Esophagus muscularis mucosa (tissue), 4 donors: ENCODE data around the gene MYO1F. TPM values are rescaled to one million over a fixed set of nuclear protein-coding genes. Genes with fewer than 3 reads are reported as not detected.

Experiments
- DNase-seq: peaks from one replicate; pipeline ENCODE4 v3.0.0-alpha.2; 2017; ENCODE audit errors: extremely low spot score
- H3K27ac ChIP-seq, 4 donors: fragments of 200-600 bp; sonication (generic); replicated peaks in 1 of 4; 1 replicate in 3 of 4; 2 replicates in 1 of 4; pipeline ENCODE4 v1.5.1; 2016 to 2019; ENCODE audit warnings: mild to moderate bottlenecking in 1 of 4
- H3K27me3 ChIP-seq, 4 donors: fragments of 200-600 bp; sonication (generic); one replicate each; pipeline versions ENCODE4 v1.5.1 to v1.6.0; 2016 to 2019
- H3K36me3 ChIP-seq, 4 donors: fragments of 200-600 bp; sonication (generic); one replicate each; pipeline ENCODE4 v1.5.1; 2016 to 2019
- H3K4me1 ChIP-seq, 4 donors: fragments of 200-600 bp; sonication (generic); one replicate each; pipeline ENCODE4 v1.5.1; 2016 to 2019
- H3K4me3 ChIP-seq, 4 donors: fragments of 200-600 bp; sonication (generic); 1 replicate in 2 of 4; 2 replicates in 2 of 4; pipeline ENCODE4 v1.5.1; 2016 to 2019; ENCODE audit warnings: mild to moderate bottlenecking in 4 of 4, moderate library complexity in 1 of 4
- H3K9me3 ChIP-seq, 4 donors: fragments of 200-600 bp; sonication (generic); 1 replicate in 3 of 4; 2 replicates in 1 of 4; pipeline ENCODE4 v1.5.1; 2016 to 2019
- EP300 ChIP-seq: sonication (generic); formaldehyde crosslinking; IDR thresholded peaks from one replicate; pipeline ENCODE4 v1.6.1; 2017; ENCODE audit warnings: antibody characterized with exemption
- POLR2A ChIP-seq: fragments of 450-650 bp; IDR thresholded peaks from one replicate; pipeline ENCODE4 v1.6.1; 2017; ENCODE audit warnings: antibody characterized with exemption, moderate library complexity, mild to moderate bottlenecking, low read depth
- POLR2AphosphoS5 ChIP-seq, 2 donors: sonication (generic); formaldehyde crosslinking; IDR thresholded peaks; one replicate each; pipeline ENCODE4 v1.6.1; 2017; ENCODE audit warnings: antibody characterized with exemption in 2 of 2
- WGBS: methylation state at CpG from one replicate; pipeline ENCODE4 v1.1.5; 2018; 5-methylcytosine and 5-hydroxymethylcytosine counted together
- intact Hi-C: fragments of 100-400 bp; cut with DNase I; formaldehyde crosslinking; loops from one replicate; pipeline ENCODE4 v1.15.1; 2023
- total RNA-seq, 4 donors: library from RNA; depleted of rRNA; stranded (reverse); fragments of >200 nt; gene quantifications; one replicate each; pipeline versions ENCODE4 v1.1.0 to v1.2.1, GENCODE V29; 2016
- TF ChIP-seq, protein P1 (sequence below), 3 experiments: fragments of 200-600 bp in 2 of 3; fragments of 450-650 bp in 1 of 3; sonication (generic) in 2 of 3; IDR thresholded peaks; one replicate each; pipeline ENCODE4 v1.5.1; 2017 to 2019; ENCODE audit warnings: antibody characterized with exemption in 3 of 3, mild to moderate bottlenecking in 2 of 3, moderate library complexity in 1 of 3

The MYO1F gene
- total RNA-seq, 4 donors from 2014 or later: 7.2 to 21.2 (median 13.3) TPM

DNA sequence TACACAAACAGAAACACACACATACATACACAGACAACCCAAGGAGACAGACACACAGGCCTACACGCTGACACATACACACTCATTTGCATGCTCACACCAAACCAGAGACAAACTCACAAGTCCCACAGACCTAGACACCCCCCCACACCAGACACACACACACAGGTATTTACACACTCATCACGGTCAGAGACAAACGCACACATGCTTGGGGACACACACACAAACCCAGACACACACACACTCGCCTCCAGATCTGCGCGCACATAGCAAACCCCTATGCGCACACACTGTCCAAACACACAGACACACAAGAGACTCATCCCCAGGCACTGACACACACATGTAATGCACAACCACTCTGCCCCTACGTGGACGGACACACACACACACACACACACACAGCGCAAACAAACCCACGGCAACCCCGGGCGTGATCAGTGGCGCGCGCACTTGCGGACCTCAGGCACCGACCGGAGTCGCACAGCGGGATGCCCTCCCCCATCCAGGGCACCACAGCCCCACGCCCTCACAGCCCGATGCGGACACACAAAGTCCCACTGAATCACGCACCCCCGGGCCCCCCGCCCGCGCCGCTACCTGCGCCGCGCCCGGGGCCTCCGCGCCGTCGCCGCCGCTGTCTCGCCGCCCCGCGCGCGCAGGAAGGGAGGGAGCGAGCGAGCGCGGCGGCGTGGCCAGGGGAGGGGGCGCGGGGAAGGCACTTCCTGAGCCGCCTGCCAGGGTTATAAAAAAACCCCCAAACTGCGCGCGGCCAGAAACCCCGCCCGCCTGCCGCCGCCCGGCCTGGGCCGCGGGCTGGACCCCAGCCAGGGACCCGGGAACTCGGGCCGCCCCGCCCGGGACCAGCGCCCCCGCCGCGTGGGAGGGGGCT, 33.0 kb upstream of the MYO1F start, which contains the start of gene ADAMTS10:
Gene ADAMTS10 (minus strand): TSS at position 675 of the 895 bp plus-strand sequence. CDS start 5,005 bp downstream, outside the sequence.
- Histone ChIP-seq H3K9me3 (no peaks in the 10 kb centered on the region), H3K27ac (peak within 1 kb of the TSS; percentile 77 to 84 (median 81)), H3K36me3 (peaks cover 0 to 4% (median 3%) of the 10 kb centered on the region in 4 donors), H3K4me1 (peaks cover 14 to 51% (median 43%) of the 10 kb centered on the region in 4 donors), H3K4me3 (peak within 1 kb of the TSS; percentile 65 to 85 (median 69)), H3K27me3 (no peaks in the 10 kb centered on the region)
- intact Hi-C loops: no loop called here
- no peak for DNase-seq
- WGBS: 0% methylated on average over 18 of the region's 74 CpGs
- no peak for TF ChIP-seq POLR2A
- TF ChIP-seq POLR2AphosphoS5 (IDR thresholded peaks at IDR 0.05): no peak

DNA sequence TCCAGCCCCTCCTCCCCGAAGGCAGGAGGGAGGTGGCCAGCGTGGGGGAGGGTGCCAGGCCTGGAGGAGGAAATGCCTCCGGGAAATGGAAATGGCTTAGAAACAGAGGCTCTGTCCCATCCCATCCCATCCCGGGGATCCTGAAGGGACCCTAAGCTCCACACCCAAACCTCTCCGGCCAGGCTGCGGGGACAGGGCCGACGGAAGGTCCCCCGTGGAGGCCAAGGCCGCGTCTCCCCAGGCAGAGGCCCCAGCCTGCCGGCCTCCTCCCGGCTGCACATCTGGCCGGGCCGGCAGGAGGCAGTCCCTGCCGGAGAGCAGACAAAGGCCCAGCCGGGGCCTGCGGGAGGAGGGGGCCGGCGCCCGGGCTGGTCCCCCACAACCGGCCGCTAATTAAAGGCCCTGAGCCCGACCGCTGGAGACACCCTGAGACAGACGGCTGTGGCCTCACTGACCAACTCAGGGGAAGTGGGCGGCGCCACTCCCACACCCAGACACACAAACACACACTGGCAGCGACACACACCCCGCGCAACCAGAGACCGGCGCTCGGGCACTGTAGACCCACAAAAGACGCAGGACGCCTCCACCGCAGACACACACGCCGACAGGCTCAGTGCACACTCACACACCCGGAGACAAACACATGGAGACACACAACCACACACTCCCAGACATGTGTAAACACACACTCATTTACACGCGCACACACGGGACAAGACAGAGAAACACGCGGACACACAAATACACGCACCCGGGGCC, 32.2 kb upstream of the MYO1F start:
- H3K9me3 ChIP-seq: peaks cover 0 to 6% (median 2%) of the 10 kb centered on the region in 4 donors
- WGBS: under 1% methylated on average over 22 of the region's 47 CpGs
- peak overlapping the region; percentile 77 to 84 (median 81) for H3K27ac ChIP-seq
- H3K4me1 ChIP-seq: peaks cover 14 to 51% (median 43%) of the 10 kb centered on the region in 4 donors
- peaks cover 0 to 12% (median 11%) of the 10 kb centered on the region in 4 donors for H3K36me3 ChIP-seq
- no peak for DNase-seq
- TF ChIP-seq EP300 (no peak), POLR2AphosphoS5 (IDR thresholded peaks at IDR 0.05) (peak; percentile 12 to 62), POLR2A (no peak)
- TF ChIP-seq, protein P1, sequence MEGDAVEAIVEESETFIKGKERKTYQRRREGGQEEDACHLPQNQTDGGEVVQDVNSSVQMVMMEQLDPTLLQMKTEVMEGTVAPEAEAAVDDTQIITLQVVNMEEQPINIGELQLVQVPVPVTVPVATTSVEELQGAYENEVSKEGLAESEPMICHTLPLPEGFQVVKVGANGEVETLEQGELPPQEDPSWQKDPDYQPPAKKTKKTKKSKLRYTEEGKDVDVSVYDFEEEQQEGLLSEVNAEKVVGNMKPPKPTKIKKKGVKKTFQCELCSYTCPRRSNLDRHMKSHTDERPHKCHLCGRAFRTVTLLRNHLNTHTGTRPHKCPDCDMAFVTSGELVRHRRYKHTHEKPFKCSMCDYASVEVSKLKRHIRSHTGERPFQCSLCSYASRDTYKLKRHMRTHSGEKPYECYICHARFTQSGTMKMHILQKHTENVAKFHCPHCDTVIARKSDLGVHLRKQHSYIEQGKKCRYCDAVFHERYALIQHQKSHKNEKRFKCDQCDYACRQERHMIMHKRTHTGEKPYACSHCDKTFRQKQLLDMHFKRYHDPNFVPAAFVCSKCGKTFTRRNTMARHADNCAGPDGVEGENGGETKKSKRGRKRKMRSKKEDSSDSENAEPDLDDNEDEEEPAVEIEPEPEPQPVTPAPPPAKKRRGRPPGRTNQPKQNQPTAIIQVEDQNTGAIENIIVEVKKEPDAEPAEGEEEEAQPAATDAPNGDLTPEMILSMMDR (IDR thresholded peaks at IDR 0.05): peak in 1 of 3 experiments; percentile 43
- intact Hi-C loops: no loop called here
- no peaks in the 10 kb centered on the region for H3K27me3 ChIP-seq
- peak overlapping the region; percentile 65 to 85 (median 69) for H3K4me3 ChIP-seq

DNA sequence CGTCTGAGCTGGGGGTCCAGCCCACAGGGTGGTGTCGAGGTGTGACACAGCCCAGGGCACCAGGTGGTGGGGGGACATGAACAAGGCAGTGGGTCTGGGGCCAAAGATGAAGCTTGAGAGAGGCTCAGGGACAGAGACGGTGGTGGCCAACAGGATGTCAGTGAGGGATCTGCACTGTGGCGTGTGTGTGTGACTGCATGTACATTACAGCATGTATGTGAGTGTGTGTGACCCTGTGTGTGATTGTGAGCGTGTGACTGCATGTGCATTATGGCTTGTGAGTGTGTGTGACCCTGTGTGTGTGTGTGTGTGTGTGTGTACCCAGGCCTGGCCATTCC, 31.7 kb upstream of the MYO1F start:
- intact Hi-C loops: no loop called here
- Histone ChIP-seq H3K36me3 (peaks cover 0 to 16% (median 14%) of the 10 kb centered on the region in 4 donors), H3K4me3 (peak overlapping the region; percentile 65 to 85 (median 69)), H3K9me3 (peaks cover 0 to 6% (median 2%) of the 10 kb centered on the region in 4 donors), H3K27ac (peak overlapping the region; percentile 77 to 84 (median 81)), H3K27me3 (no peaks in the 10 kb centered on the region), H3K4me1 (peaks cover 14 to 51% (median 43%) of the 10 kb centered on the region in 4 donors)
- no peak for DNase-seq
- TF ChIP-seq EP300 (no peak), POLR2AphosphoS5 (IDR thresholded peaks at IDR 0.05) (no peak), POLR2A (no peak)
- TF ChIP-seq, protein P1 (IDR thresholded peaks at IDR 0.05): no peak
- WGBS: 57% methylated on average over 5 of the region's 5 CpGs

DNA sequence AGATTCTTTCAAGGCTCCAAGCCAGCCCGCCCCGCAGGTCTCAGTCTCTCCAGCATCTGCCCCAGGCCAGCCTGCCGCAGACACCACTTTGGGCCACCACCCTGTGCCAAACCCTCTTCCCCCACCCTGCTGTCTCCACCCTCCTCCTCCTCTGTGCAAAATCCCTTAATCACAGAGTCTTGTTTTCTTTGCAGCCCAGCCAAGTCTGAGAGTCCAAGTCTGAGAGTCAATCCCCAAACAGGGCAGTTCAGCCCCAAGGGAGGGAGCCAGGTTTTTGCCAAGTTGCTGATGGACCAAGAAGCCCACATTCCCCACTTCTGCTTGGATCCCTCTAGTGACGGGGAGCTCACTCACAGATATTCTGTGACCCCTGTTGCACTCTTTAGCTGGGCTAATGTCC, 30.1 kb upstream of the MYO1F start:
- peaks cover 0 to 6% (median 2%) of the 10 kb centered on the region in 4 donors for H3K9me3 ChIP-seq
- H3K27me3 ChIP-seq: no peaks in the 10 kb centered on the region
- peaks cover 0 to 31% (median 23%) of the 10 kb centered on the region in 4 donors for H3K36me3 ChIP-seq
- no peak overlapping the region for H3K27ac ChIP-seq
- TF ChIP-seq POLR2A: no peak
- TF ChIP-seq, protein P1 (IDR thresholded peaks at IDR 0.05): no peak
- no peak for TF ChIP-seq EP300
- no peak for TF ChIP-seq POLR2AphosphoS5 (IDR thresholded peaks at IDR 0.05)
- intact Hi-C loops: no loop called here
- no peak for DNase-seq
- H3K4me3 ChIP-seq: no peak overlapping the region
- WGBS: 68% methylated on average over 4 of the region's 4 CpGs
- peaks cover 14 to 51% (median 43%) of the 10 kb centered on the region in 4 donors for H3K4me1 ChIP-seq
